ENCODE results near the gene CERS5.

DNA sequence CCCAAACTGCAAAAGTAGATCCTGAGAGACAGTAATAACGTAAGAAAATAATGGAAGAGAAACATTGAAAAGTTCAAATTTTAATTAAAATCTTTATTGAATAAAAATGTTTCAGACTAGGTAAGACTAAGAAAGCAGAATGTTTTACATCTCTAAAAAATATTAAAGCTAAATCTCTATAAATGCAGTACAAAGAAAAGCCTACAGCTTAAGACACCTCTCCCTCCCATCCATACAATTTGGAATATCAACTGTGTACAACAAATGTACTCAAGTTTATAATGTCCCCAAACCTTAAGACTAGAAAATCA is 8.5 kb upstream of the CERS5 start:
- TF ChIP-seq, protein P1, sequence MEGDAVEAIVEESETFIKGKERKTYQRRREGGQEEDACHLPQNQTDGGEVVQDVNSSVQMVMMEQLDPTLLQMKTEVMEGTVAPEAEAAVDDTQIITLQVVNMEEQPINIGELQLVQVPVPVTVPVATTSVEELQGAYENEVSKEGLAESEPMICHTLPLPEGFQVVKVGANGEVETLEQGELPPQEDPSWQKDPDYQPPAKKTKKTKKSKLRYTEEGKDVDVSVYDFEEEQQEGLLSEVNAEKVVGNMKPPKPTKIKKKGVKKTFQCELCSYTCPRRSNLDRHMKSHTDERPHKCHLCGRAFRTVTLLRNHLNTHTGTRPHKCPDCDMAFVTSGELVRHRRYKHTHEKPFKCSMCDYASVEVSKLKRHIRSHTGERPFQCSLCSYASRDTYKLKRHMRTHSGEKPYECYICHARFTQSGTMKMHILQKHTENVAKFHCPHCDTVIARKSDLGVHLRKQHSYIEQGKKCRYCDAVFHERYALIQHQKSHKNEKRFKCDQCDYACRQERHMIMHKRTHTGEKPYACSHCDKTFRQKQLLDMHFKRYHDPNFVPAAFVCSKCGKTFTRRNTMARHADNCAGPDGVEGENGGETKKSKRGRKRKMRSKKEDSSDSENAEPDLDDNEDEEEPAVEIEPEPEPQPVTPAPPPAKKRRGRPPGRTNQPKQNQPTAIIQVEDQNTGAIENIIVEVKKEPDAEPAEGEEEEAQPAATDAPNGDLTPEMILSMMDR (IDR thresholded peaks at IDR 0.05; ENCODE audit: low read depth, low read length, missing input control): no peak
- TF ChIP-seq, protein P2, sequence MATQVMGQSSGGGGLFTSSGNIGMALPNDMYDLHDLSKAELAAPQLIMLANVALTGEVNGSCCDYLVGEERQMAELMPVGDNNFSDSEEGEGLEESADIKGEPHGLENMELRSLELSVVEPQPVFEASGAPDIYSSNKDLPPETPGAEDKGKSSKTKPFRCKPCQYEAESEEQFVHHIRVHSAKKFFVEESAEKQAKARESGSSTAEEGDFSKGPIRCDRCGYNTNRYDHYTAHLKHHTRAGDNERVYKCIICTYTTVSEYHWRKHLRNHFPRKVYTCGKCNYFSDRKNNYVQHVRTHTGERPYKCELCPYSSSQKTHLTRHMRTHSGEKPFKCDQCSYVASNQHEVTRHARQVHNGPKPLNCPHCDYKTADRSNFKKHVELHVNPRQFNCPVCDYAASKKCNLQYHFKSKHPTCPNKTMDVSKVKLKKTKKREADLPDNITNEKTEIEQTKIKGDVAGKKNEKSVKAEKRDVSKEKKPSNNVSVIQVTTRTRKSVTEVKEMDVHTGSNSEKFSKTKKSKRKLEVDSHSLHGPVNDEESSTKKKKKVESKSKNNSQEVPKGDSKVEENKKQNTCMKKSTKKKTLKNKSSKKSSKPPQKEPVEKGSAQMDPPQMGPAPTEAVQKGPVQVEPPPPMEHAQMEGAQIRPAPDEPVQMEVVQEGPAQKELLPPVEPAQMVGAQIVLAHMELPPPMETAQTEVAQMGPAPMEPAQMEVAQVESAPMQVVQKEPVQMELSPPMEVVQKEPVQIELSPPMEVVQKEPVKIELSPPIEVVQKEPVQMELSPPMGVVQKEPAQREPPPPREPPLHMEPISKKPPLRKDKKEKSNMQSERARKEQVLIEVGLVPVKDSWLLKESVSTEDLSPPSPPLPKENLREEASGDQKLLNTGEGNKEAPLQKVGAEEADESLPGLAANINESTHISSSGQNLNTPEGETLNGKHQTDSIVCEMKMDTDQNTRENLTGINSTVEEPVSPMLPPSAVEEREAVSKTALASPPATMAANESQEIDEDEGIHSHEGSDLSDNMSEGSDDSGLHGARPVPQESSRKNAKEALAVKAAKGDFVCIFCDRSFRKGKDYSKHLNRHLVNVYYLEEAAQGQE (IDR thresholded peaks at IDR 0.05): no peak
- TF ChIP-seq SP1 (IDR thresholded peaks at IDR 0.05) (no peak), RXRA (IDR thresholded peaks at IDR 0.05) (no peak), RAD21 (IDR thresholded peaks at IDR 0.05) (no peak), EGR1 (IDR thresholded peaks at IDR 0.05; ENCODE audit: low read depth in 2 of 2) (no peak)
- TF ChIP-seq, protein P3, sequence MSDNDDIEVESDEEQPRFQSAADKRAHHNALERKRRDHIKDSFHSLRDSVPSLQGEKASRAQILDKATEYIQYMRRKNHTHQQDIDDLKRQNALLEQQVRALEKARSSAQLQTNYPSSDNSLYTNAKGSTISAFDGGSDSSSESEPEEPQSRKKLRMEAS (IDR thresholded peaks at IDR 0.05): no peak

All from liver (tissue), 3 donors.